Endothelial cell of umbilical vein (primary cell): ENCODE data around the gene CAMKMT. TPM values are rescaled to one million over a fixed set of nuclear protein-coding genes. Genes with fewer than 3 reads are reported as not detected.

ENCODE experiments used
- BruUV-seq: library from RNA; stranded (reverse); fragments of 400-500 nt; replicated peaks from 2 replicates; lab custom pipeline; 2021; lab: Mats Ljungman, UMichigan
- CTCF ChIA-PET: fragments of 300-600, 350-600 bp; sonication (Branson Sonifier 250); formaldehyde crosslinking; loops from one replicate; lab custom pipeline; 2021; ENCODE audit warnings: antibody characterized with exemption, inconsistent platforms; lab: Charles Lee
- POLR2A ChIA-PET: fragments of 300-600, 350-600 bp; sonication (Branson Sonifier 250); formaldehyde crosslinking; loops from one replicate; lab custom pipeline; 2021; ENCODE audit warnings: antibody characterized with exemption, inconsistent platforms; lab: Charles Lee
- DNase-seq: peaks from one replicate; pipeline ENCODE4 v3.0.0-alpha.2; 2011; ENCODE audit warnings: low read depth, low spot score
- FAIRE-seq: peaks from 2 replicates; lab custom pipeline; 2011; peaks lifted over from hg19 to GRCh38; lab: Jason Lieb, UNC
- H2AFZ ChIP-seq: 2 replicates; pipeline ENCODE4 v1.6.0; 2012; ENCODE audit warnings: low read depth, low read length, control low read depth, inconsistent platforms
- H3K27ac ChIP-seq: 2 replicates; pipeline ENCODE4 v1.5.1; 2011; ENCODE audit warnings: low read depth, mild to moderate bottlenecking, control low read depth, low read length, moderate library complexity; ENCODE audit not compliant: insufficient read depth
- H3K27me3 ChIP-seq, 2 experiments: 2 replicates each; pipeline versions ENCODE4 v1.6.0 to v1.6.1; 2011; ENCODE audit warnings: low read length in 2 of 2, mixed read lengths in 1 of 2; ENCODE audit not compliant: control insufficient read depth in 2 of 2, insufficient read depth in 2 of 2
- H3K36me3 ChIP-seq, 2 experiments: 2 replicates in 1 of 2; 3 replicates in 1 of 2; pipeline ENCODE4 v1.5.1; 2011; ENCODE audit warnings: low read length in 2 of 2, mild to moderate bottlenecking in 1 of 2, moderate library complexity in 1 of 2; ENCODE audit not compliant: control insufficient read depth in 2 of 2, insufficient read depth in 2 of 2; ENCODE audit errors: extremely low read depth in 1 of 2
- H3K4me1 ChIP-seq: 3 replicates; pipeline ENCODE4 v1.5.1; 2011; ENCODE audit warnings: mild to moderate bottlenecking, low read length; ENCODE audit not compliant: control insufficient read depth, insufficient read depth; ENCODE audit errors: extremely low read depth
- H3K4me2 ChIP-seq: 2 replicates; pipeline ENCODE4 v1.6.1; 2011; ENCODE audit warnings: low read length, control low read depth, mixed read lengths; ENCODE audit not compliant: insufficient read depth
- H3K4me3 ChIP-seq, 3 experiments: fragments of 200-600 bp in 1 of 3; sonication (generic), shearing (Covaris generic) in 1 of 3; replicated peaks in 1 of 3; 2 replicates each; pipeline ENCODE4 v1.5.1; 2011 to 2016; ENCODE audit warnings: control low read depth in 3 of 3, low read length in 3 of 3, mild to moderate bottlenecking in 2 of 3, inconsistent platforms in 1 of 3, low read depth in 1 of 3, moderate library complexity in 1 of 3; ENCODE audit not compliant: insufficient read depth in 1 of 3
- H3K79me2 ChIP-seq: 2 replicates; pipeline ENCODE4 v1.6.0; 2012; ENCODE audit warnings: low read length, inconsistent platforms; ENCODE audit not compliant: control insufficient read depth, insufficient read depth
- H3K9ac ChIP-seq: replicated peaks from 2 replicates; pipeline ENCODE3; 2011; ENCODE audit warnings: low read length, control low read depth; ENCODE audit not compliant: insufficient read depth; ENCODE audit errors: extremely low read depth
- H3K9me1 ChIP-seq: replicated peaks from 3 replicates; pipeline ENCODE4 v1.6.0; 2011; ENCODE audit warnings: mild to moderate bottlenecking, low read length; ENCODE audit not compliant: control insufficient read depth, insufficient read depth; ENCODE audit errors: extremely low read depth
- H3K9me3 ChIP-seq: replicated peaks from 2 replicates; pipeline ENCODE4 v1.5.1; 2012; ENCODE audit warnings: low read length, inconsistent platforms; ENCODE audit not compliant: control insufficient read depth, insufficient read depth
- H4K20me1 ChIP-seq: replicated peaks from 2 replicates; pipeline ENCODE3; 2011; ENCODE audit warnings: mild to moderate bottlenecking, low read length; ENCODE audit not compliant: control insufficient read depth, insufficient read depth; ENCODE audit errors: extremely low read depth
- CTCF ChIP-seq, 2 donors: IDR thresholded peaks; 1 replicate in 1 of 2; 2 replicates in 1 of 2; pipeline ENCODE4 v1.5.1; 2011; ENCODE audit warnings: low read length in 2 of 2, mild to moderate bottlenecking in 2 of 2, moderate library complexity in 2 of 2, control low read depth in 1 of 2, inconsistent platforms in 1 of 2, low read depth in 1 of 2; ENCODE audit not compliant: insufficient read depth in 1 of 2; ENCODE audit errors: extremely low read depth in 1 of 2
- EZH2 ChIP-seq: IDR thresholded peaks from 2 replicates; pipeline ENCODE4 v1.6.1; 2012; ENCODE audit warnings: borderline replicate concordance, low read depth, mild to moderate bottlenecking, moderate library complexity, low read length, inconsistent platforms; ENCODE audit not compliant: severe bottlenecking
- FOS ChIP-seq: IDR thresholded peaks from 2 replicates; pipeline ENCODE4 v1.6.1; 2011; ENCODE audit warnings: mild to moderate bottlenecking, low read length, moderate library complexity, borderline replicate concordance; ENCODE audit not compliant: insufficient read depth
- GATA2 ChIP-seq: IDR thresholded peaks from 2 replicates; pipeline ENCODE4 v1.7.0; 2011; ENCODE audit warnings: low read depth, mild to moderate bottlenecking, moderate library complexity, mixed read lengths, low read length; ENCODE audit not compliant: insufficient read length, insufficient read depth
- JUN ChIP-seq: IDR thresholded peaks from 2 replicates; pipeline ENCODE4 v1.6.1; 2011; ENCODE audit warnings: borderline replicate concordance, low read depth; ENCODE audit not compliant: insufficient read length, insufficient read depth
- MAX ChIP-seq: IDR thresholded peaks from 2 replicates; pipeline ENCODE4 v1.6.1; 2011; ENCODE audit not compliant: insufficient read depth, insufficient read length
- MYC ChIP-seq: IDR thresholded peaks from one replicate; pipeline ENCODE4 v1.6.1; 2011; ENCODE audit warnings: mild to moderate bottlenecking, low read depth, low read length
- POLR2A ChIP-seq: IDR thresholded peaks from 2 replicates; pipeline ENCODE4 v1.6.1; 2012; ENCODE audit warnings: low read depth, mild to moderate bottlenecking, control low read depth, low read length
- POLR2AphosphoS5 ChIP-seq: IDR thresholded peaks from 2 replicates; pipeline ENCODE4 v1.6.1; 2012; ENCODE audit warnings: low read depth, mild to moderate bottlenecking, control low read depth, low read length, moderate library complexity; ENCODE audit not compliant: insufficient read depth
- dilution Hi-C: fragments of 300-500 bp; cut with MboI; formaldehyde crosslinking; loops from one replicate; pipeline ENCODE4 v1.15.0; 2019; ENCODE audit warnings: low sequenced_read_pairs; ENCODE audit not compliant: extremely low pct_ligation_motif_present
- intact Hi-C: fragments of 100-400 bp; cut with micrococcal nuclease; formaldehyde crosslinking; loops from one replicate; pipeline ENCODE4 v1.10.0; 2022
- polyA plus RNA-seq, 4 experiments: library from polyadenylated mRNA; depleted of rRNA in 3 of 4; stranded (reverse) in 3 of 4; unstranded in 1 of 4; fragments of >200 nt; gene quantifications; 2 replicates each; pipeline versions ENCODE4 v1.2.1 to v1.2.3, GENCODE V29; 2011 to 2012; ENCODE audit warnings: missing spikeins in 1 of 4
- total RNA-seq: library from RNA; stranded (reverse); gene quantifications from 2 replicates; pipeline ENCODE4 v1.2.3, GENCODE V29; 2021

CAMKMT gene
- total and polyA plus RNA-seq, 2 donors (not counting 3 experiments of a cell fraction or from before 2014, with no cell fraction given) = 4.1 to 10.7 TPM

- no peaks in the 10 kb centered on the region for H3K27me3 ChIP-seq
- H3K4me2 ChIP-seq = no peak overlapping the region
- no peak overlapping the region for H3K4me3 ChIP-seq
- no peaks in the 10 kb centered on the region for H4K20me1 ChIP-seq
- no peak overlapping the region for H3K27ac ChIP-seq
- TF ChIP-seq MAX = no peak
- TF ChIP-seq FOS = no peak
- no peak for TF ChIP-seq POLR2A
- TF ChIP-seq MYC = no peak
- TF ChIP-seq CTCF (IDR thresholded peaks at IDR 0.05; ENCODE audit: extremely low read depth in 1 of 2, insufficient read depth in 1 of 2, low read depth in 1 of 2, low read length in 2 of 2) = no peak
- no peak for TF ChIP-seq GATA2
- no peak for TF ChIP-seq JUN
- TF ChIP-seq EZH2 = no peak
- TF ChIP-seq POLR2AphosphoS5 = no peak
- no peaks in the 10 kb centered on the region for H3K79me2 ChIP-seq
- CTCF ChIA-PET = interaction anchor here (2.7 kb wide), 1 partner anchor 87 kb away, joined by 14 read pairs; no protein-coding TSS in a partner anchor
- FAIRE-seq (no peak), DNase-seq (no peak)
- no peaks in the 10 kb centered on the region for H3K9me1 ChIP-seq
- H3K4me1 ChIP-seq = peaks cover under 1% of the 10 kb centered on the region
- no peak overlapping the region for H2AFZ ChIP-seq
- H3K9ac ChIP-seq = no peak overlapping the region
- no peaks in the 10 kb centered on the region for H3K36me3 ChIP-seq
- POLR2A ChIA-PET = no interaction called here
- BruUV-seq = no TSS peak
- no peaks in the 10 kb centered on the region for H3K9me3 ChIP-seq
- dilution Hi-C loops = no loop called here
- intact Hi-C loops = no loop called here
Measured at GRCh38 chr2:44566059-44566458, 204.3 kb downstream of the CAMKMT start.
